Measurements from ENCODE around the gene CRYBB1. TPM values are rescaled to one million over a fixed set of nuclear protein-coding genes. Genes with fewer than 3 reads are reported as not detected.
A peak's percentile ranks its signal among the peaks of the same experiment; 100 is the strongest.

Gene CRYBB1
- polyA plus RNA-seq, 1 donor = 0.45 TPM

- DNase-seq = no peak
Measured at GRCh38 chr22:26580240-26580962, 37.4 kb downstream of the CRYBB1 start.

GRCh38 chr22:26579331-26579886 lies 38.4 kb downstream of the CRYBB1 start:
- DNase-seq = no peak

GRCh38 chr22:26577081-26577480 lies 40.7 kb downstream of the CRYBB1 start:
- no peak for DNase-seq

- no peak for DNase-seq
Measured at GRCh38 chr22:26576026-26576680, 41.7 kb downstream of the CRYBB1 start.

- DNase-seq = no peak
Measured at GRCh38 chr22:26574001-26574723, 43.7 kb downstream of the CRYBB1 start.

GRCh38 chr22:26573026-26573662 lies 44.7 kb downstream of the CRYBB1 start:
- DNase-seq = peak; percentile 80

- no peak for DNase-seq
Measured at GRCh38 chr22:26570864-26571525, 46.8 kb downstream of the CRYBB1 start.

- DNase-seq = no peak
Measured at GRCh38 chr22:26570115-26570514, 47.7 kb downstream of the CRYBB1 start.

- no peak for DNase-seq
Measured at GRCh38 chr22:26568207-26568706, 49.6 kb downstream of the CRYBB1 start.

- DNase-seq = no peak
Measured at GRCh38 chr22:26567610-26568009, 50.2 kb downstream of the CRYBB1 start.

GRCh38 chr22:26566994-26567393 lies 50.8 kb downstream of the CRYBB1 start:
- no peak for DNase-seq

- DNase-seq = no peak
Measured at GRCh38 chr22:26565889-26566288, 51.9 kb downstream of the CRYBB1 start.

- DNase-seq = no peak
Measured at GRCh38 chr22:26565181-26565580, 52.6 kb downstream of the CRYBB1 start.

GRCh38 chr22:26564672-26565071 lies 53.2 kb downstream of the CRYBB1 start:
- DNase-seq = no peak

- no peak for DNase-seq
Measured at GRCh38 chr22:26564181-26564580, 53.6 kb downstream of the CRYBB1 start.

GRCh38 chr22:26563022-26563421 lies 54.8 kb downstream of the CRYBB1 start:
- no peak for DNase-seq

GRCh38 chr22:26561756-26562417 lies 55.9 kb downstream of the CRYBB1 start:
- no peak for DNase-seq

GRCh38 chr22:26559961-26560575 lies 57.8 kb downstream of the CRYBB1 start:
- no peak for DNase-seq

- no peak for DNase-seq
Measured at GRCh38 chr22:26558248-26558895, 59.5 kb downstream of the CRYBB1 start.

GRCh38 chr22:26556904-26557303 lies 60.9 kb downstream of the CRYBB1 start:
- DNase-seq = no peak

Data from left kidney (tissue), 2 donors.